HL-60 (cell line): ENCODE measurements around the gene ITSN2.

Experiments used
- POLR2AphosphoS5 ChIP-seq: IDR thresholded peaks from 2 replicates; pipeline ENCODE4 v1.6.1; 2012; ENCODE audit warnings: low read depth
- TF ChIP-seq, protein P1 (sequence below): IDR thresholded peaks from one replicate; pipeline ENCODE4 v1.5.1; 2011; ENCODE audit warnings: low read length, control low read depth, inconsistent platforms; ENCODE audit not compliant: insufficient read depth
- TF ChIP-seq, protein P2 (sequence below): IDR thresholded peaks from 2 replicates; pipeline ENCODE4 v1.6.1; 2012; ENCODE audit warnings: low read depth; ENCODE audit not compliant: insufficient replicate concordance

DNA sequence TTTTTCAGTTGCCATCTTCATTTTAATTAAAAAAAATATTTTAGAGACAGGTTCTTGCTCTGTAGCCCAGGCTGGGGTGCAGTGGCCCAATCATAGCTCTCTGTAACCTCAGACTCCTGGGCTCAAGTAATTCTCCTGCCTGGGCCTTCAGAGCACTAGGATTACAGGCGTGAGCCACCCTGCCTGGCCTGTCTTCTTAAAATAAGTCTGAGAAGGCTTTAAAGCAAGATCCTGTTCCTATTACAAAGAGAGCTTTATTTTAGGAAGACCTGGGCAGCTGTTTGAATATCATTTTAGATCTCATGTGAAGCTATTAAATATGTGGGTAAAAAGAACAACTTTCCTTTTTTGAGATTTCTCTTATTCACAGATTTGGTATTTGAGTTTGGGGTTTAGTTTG, 184.0 kb downstream of the ITSN2 start:
- TF ChIP-seq, protein P1, sequence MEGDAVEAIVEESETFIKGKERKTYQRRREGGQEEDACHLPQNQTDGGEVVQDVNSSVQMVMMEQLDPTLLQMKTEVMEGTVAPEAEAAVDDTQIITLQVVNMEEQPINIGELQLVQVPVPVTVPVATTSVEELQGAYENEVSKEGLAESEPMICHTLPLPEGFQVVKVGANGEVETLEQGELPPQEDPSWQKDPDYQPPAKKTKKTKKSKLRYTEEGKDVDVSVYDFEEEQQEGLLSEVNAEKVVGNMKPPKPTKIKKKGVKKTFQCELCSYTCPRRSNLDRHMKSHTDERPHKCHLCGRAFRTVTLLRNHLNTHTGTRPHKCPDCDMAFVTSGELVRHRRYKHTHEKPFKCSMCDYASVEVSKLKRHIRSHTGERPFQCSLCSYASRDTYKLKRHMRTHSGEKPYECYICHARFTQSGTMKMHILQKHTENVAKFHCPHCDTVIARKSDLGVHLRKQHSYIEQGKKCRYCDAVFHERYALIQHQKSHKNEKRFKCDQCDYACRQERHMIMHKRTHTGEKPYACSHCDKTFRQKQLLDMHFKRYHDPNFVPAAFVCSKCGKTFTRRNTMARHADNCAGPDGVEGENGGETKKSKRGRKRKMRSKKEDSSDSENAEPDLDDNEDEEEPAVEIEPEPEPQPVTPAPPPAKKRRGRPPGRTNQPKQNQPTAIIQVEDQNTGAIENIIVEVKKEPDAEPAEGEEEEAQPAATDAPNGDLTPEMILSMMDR: no peak
- TF ChIP-seq POLR2AphosphoS5: no peak
- TF ChIP-seq, protein P2, sequence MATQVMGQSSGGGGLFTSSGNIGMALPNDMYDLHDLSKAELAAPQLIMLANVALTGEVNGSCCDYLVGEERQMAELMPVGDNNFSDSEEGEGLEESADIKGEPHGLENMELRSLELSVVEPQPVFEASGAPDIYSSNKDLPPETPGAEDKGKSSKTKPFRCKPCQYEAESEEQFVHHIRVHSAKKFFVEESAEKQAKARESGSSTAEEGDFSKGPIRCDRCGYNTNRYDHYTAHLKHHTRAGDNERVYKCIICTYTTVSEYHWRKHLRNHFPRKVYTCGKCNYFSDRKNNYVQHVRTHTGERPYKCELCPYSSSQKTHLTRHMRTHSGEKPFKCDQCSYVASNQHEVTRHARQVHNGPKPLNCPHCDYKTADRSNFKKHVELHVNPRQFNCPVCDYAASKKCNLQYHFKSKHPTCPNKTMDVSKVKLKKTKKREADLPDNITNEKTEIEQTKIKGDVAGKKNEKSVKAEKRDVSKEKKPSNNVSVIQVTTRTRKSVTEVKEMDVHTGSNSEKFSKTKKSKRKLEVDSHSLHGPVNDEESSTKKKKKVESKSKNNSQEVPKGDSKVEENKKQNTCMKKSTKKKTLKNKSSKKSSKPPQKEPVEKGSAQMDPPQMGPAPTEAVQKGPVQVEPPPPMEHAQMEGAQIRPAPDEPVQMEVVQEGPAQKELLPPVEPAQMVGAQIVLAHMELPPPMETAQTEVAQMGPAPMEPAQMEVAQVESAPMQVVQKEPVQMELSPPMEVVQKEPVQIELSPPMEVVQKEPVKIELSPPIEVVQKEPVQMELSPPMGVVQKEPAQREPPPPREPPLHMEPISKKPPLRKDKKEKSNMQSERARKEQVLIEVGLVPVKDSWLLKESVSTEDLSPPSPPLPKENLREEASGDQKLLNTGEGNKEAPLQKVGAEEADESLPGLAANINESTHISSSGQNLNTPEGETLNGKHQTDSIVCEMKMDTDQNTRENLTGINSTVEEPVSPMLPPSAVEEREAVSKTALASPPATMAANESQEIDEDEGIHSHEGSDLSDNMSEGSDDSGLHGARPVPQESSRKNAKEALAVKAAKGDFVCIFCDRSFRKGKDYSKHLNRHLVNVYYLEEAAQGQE: no peak
